HEK293T (cell line): Measurements from ENCODE around the gene SNRK.

Source experiments
- CTCF ChIA-PET: fragments of 350-600 bp; formaldehyde crosslinking; extraction: SDS; loops from one replicate; lab custom pipeline; 2021; ENCODE audit warnings: antibody characterized with exemption, inconsistent platforms; lab: Yijun Ruan, JAX
- POLR2A ChIA-PET: fragments of 350-600 bp; formaldehyde crosslinking; extraction: SDS; loops from one replicate; lab custom pipeline; 2020; ENCODE audit warnings: antibody characterized with exemption, inconsistent platforms; lab: Yijun Ruan, JAX
- DNase-seq: peaks from one replicate; pipeline ENCODE4 v3.0.0; 2012; ENCODE audit warnings: mixed read lengths; ENCODE audit errors: extremely low spot score
- ARNT ChIP-seq: fragments of 450-650 bp; IDR thresholded peaks from 2 replicates; pipeline ENCODE4 v1.6.1; 2017; ENCODE audit warnings: mild to moderate bottlenecking
- BHLHE40 ChIP-seq: fragments of 450-650 bp; IDR thresholded peaks from 2 replicates; pipeline ENCODE4 v1.6.1; 2016; ENCODE audit warnings: mild to moderate bottlenecking, moderate library complexity, borderline replicate concordance
- CTBP1 ChIP-seq: fragments of 450-650 bp; IDR thresholded peaks from 2 replicates; pipeline ENCODE4 v1.6.1; 2016; ENCODE audit warnings: borderline replicate concordance
- ELF4 ChIP-seq: fragments of 450-650 bp; IDR thresholded peaks from 2 replicates; pipeline ENCODE4 v1.6.1; 2017; ENCODE audit warnings: antibody characterized with exemption
- FOXA1 ChIP-seq: fragments of 450-650 bp; IDR thresholded peaks from 2 replicates; pipeline ENCODE4 v1.6.1; 2016; ENCODE audit warnings: mild to moderate bottlenecking
- FOXK2 ChIP-seq: fragments of 450-650 bp; IDR thresholded peaks from 2 replicates; pipeline ENCODE4 v1.6.1; 2016; ENCODE audit warnings: mild to moderate bottlenecking
- FOXM1 ChIP-seq: fragments of 450-650 bp; IDR thresholded peaks from 2 replicates; pipeline ENCODE4 v1.6.1; 2017; ENCODE audit warnings: mild to moderate bottlenecking, borderline replicate concordance
- HDGF ChIP-seq: fragments of 450-650 bp; IDR thresholded peaks from 2 replicates; pipeline ENCODE4 v1.6.1; 2017; ENCODE audit warnings: antibody characterized with exemption, borderline replicate concordance
- L3MBTL2 ChIP-seq: fragments of 450-650 bp; conservative IDR thresholded peaks from 2 replicates; pipeline ENCODE4 v1.6.1; 2016; ENCODE audit warnings: mild to moderate bottlenecking
- LEF1 ChIP-seq: fragments of 450-650 bp; IDR thresholded peaks from 2 replicates; pipeline ENCODE4 v1.6.1; 2017; ENCODE audit warnings: mild to moderate bottlenecking, borderline replicate concordance
- NFRKB ChIP-seq: fragments of 450-650 bp; IDR thresholded peaks from 2 replicates; pipeline ENCODE4 v1.6.1; 2016; ENCODE audit warnings: mild to moderate bottlenecking, moderate library complexity
- PKNOX1 ChIP-seq: fragments of 450-650 bp; IDR thresholded peaks from 2 replicates; pipeline ENCODE4 v1.6.1; 2016
- SP1 ChIP-seq: fragments of 450-650 bp; IDR thresholded peaks from 2 replicates; pipeline ENCODE4 v1.6.1; 2017
- SUZ12 ChIP-seq: fragments of 450-650 bp; IDR thresholded peaks from 2 replicates; pipeline ENCODE4 v1.6.1; 2016; ENCODE audit warnings: mild to moderate bottlenecking
- TARDBP ChIP-seq: fragments of 450-650 bp; IDR thresholded peaks from 2 replicates; pipeline ENCODE4 v1.6.1; 2016
- ZNF384 ChIP-seq: fragments of 450-650 bp; IDR thresholded peaks from 2 replicates; pipeline ENCODE4 v1.6.1; 2016

The SNRK gene

GRCh38 chr3:43289401-43289800, 3.1 kb downstream of the SNRK start:
- ChIA-PET CTCF (no interaction called here), POLR2A (no interaction called here)
- TF ChIP-seq CTBP1 (no peak), ELF4 (no peak), HDGF (no peak), TARDBP (no peak), L3MBTL2 (no peak)
- no peak for DNase-seq

- ChIA-PET CTCF (no interaction called here), POLR2A (no interaction called here)
- no peak for TF ChIP-seq TARDBP
- no peak for TF ChIP-seq FOXK2
- no peak for DNase-seq
Observed at GRCh38 chr3:43289841-43290470, 3.6 kb downstream of the SNRK start.

GRCh38 chr3:43290956-43291355, 4.6 kb downstream of the SNRK start:
- ChIA-PET POLR2A (no interaction called here), CTCF (no interaction called here)
- TF ChIP-seq FOXA1: no peak
- TF ChIP-seq TARDBP: no peak
- TF ChIP-seq ZNF384: no peak
- no peak for DNase-seq

GRCh38 chr3:43291546-43291945, 5.2 kb downstream of the SNRK start:
- POLR2A ChIA-PET: no interaction called here
- DNase-seq: no peak
- no peak for TF ChIP-seq SUZ12
- TF ChIP-seq NFRKB: no peak
- TF ChIP-seq FOXM1: no peak
- no peak for TF ChIP-seq LEF1
- no peak for TF ChIP-seq ELF4
- TF ChIP-seq HDGF: no peak
- no peak for TF ChIP-seq FOXK2
- no peak for TF ChIP-seq TARDBP
- CTCF ChIA-PET: no interaction called here

- CTCF ChIA-PET: no interaction called here
- POLR2A ChIA-PET: interaction anchor here (0.5 to 0.9 kb wide), 2 partner anchors 9 to 10 kb away, joined by 3 read pairs; partner anchors contain the start of gene SNRK
- no peak for DNase-seq
- TF ChIP-seq ELF4 (no peak), L3MBTL2 (no peak), ARNT (no peak), FOXM1 (no peak), ZNF384 (no peak), BHLHE40 (no peak), PKNOX1 (no peak), TARDBP (no peak), FOXK2 (no peak), SP1 (no peak), HDGF (no peak), FOXA1 (no peak), SUZ12 (no peak)
Observed at GRCh38 chr3:43294975-43295374, 8.6 kb downstream of the SNRK start.

- no peak for TF ChIP-seq NFRKB
- TF ChIP-seq LEF1: no peak
- no peak for TF ChIP-seq L3MBTL2
- TF ChIP-seq FOXA1: no peak
- TF ChIP-seq TARDBP: no peak
- TF ChIP-seq HDGF: no peak
- no peak for TF ChIP-seq BHLHE40
- TF ChIP-seq FOXK2: no peak
- no peak for TF ChIP-seq CTBP1
- no peak for TF ChIP-seq SP1
- TF ChIP-seq FOXM1: no peak
- TF ChIP-seq ARNT: no peak
- TF ChIP-seq PKNOX1: no peak
- no peak for TF ChIP-seq SUZ12
- TF ChIP-seq ZNF384: no peak
- no peak for TF ChIP-seq ELF4
- CTCF ChIA-PET: no interaction called here
- no peak for DNase-seq
- POLR2A ChIA-PET: no interaction called here
Observed at GRCh38 chr3:43296565-43296964, 10.2 kb downstream of the SNRK start.

- TF ChIP-seq ARNT (no peak), SUZ12 (no peak), FOXK2 (no peak), LEF1 (no peak), FOXM1 (no peak), FOXA1 (no peak), PKNOX1 (no peak), CTBP1 (no peak), TARDBP (no peak)
- CTCF ChIA-PET: interaction anchor here (1.2 kb wide), 1 partner anchor 13 kb away, joined by 3 read pairs; no protein-coding TSS in a partner anchor
- POLR2A ChIA-PET: no interaction called here
- no peak for DNase-seq
Observed at GRCh38 chr3:43298292-43298691, 12.0 kb downstream of the SNRK start.
